Spleen (tissue), 7 donors: ENCODE results near the gene STARD3NL.

ENCODE experiments used
- POLR2A ChIP-seq, 3 donors: fragments of 450-650 bp; IDR thresholded peaks; one replicate each; pipeline ENCODE4 v1.5.1; 2017; ENCODE audit warnings: antibody characterized with exemption in 3 of 3, mild to moderate bottlenecking in 1 of 3
- POLR2AphosphoS5 ChIP-seq, 3 donors: sonication (generic); formaldehyde crosslinking; IDR thresholded peaks; one replicate each; pipeline ENCODE4 v1.5.1; 2017; ENCODE audit warnings: antibody characterized with exemption in 3 of 3
- TF ChIP-seq, protein P1 (sequence below), 11 experiments: fragments of 200-600 bp in 7 of 11; fragments of 450-650 bp in 4 of 11; sonication (generic) in 4 of 11; IDR thresholded peaks in 8 of 11; conservative IDR thresholded peaks in 3 of 11; 1 replicate in 7 of 11; 2 replicates in 4 of 11; pipeline versions ENCODE4 v1.4.0 to v1.8.0; 2016 to 2021; ENCODE audit warnings: antibody characterized with exemption in 11 of 11, inconsistent platforms in 4 of 11, mild to moderate bottlenecking in 1 of 11
- donor health status: DM: no; HTN: no; CAD: no; lungs with moderate emphysema.
- donor health status: DM: no; HTN: no; CAD: no.
- donor health status: DM: no; HTN: no; CAD: no.

DNA sequence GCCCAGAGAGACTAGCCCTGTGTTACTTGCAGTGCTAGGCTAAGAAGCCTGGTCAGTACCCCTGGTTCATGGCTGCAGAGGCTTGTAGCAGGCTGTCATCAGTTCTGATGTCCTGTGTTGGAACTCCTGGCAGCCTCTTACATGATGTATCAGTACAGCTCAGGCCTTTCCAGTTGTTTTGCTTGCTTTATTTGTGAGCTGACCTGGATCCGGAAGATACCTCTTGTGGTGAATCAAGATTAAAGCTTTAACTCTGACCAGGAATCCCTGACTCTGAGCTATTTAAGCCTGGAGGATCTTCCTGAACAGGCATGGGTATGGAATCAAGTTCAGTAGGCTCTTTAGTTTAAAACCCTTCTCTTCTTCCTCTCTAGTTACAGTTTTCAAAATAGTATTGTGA lies 4.4 kb downstream of the STARD3NL start:
- TF ChIP-seq POLR2A (IDR thresholded peaks at IDR 0.05), result no peak
- TF ChIP-seq, protein P1, sequence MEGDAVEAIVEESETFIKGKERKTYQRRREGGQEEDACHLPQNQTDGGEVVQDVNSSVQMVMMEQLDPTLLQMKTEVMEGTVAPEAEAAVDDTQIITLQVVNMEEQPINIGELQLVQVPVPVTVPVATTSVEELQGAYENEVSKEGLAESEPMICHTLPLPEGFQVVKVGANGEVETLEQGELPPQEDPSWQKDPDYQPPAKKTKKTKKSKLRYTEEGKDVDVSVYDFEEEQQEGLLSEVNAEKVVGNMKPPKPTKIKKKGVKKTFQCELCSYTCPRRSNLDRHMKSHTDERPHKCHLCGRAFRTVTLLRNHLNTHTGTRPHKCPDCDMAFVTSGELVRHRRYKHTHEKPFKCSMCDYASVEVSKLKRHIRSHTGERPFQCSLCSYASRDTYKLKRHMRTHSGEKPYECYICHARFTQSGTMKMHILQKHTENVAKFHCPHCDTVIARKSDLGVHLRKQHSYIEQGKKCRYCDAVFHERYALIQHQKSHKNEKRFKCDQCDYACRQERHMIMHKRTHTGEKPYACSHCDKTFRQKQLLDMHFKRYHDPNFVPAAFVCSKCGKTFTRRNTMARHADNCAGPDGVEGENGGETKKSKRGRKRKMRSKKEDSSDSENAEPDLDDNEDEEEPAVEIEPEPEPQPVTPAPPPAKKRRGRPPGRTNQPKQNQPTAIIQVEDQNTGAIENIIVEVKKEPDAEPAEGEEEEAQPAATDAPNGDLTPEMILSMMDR (IDR thresholded peaks at IDR 0.05 in 8 of 11, conservative IDR thresholded peaks at IDR 0.05 in 3 of 11), result no peak
- no peak for TF ChIP-seq POLR2AphosphoS5 (IDR thresholded peaks at IDR 0.05)
